H1 (cell line): Measurements from ENCODE around the gene IGF1.
"Not testable (repeated sequence)": the region's sequence is repeated elsewhere in the genome, so short reads cannot be mapped to it uniquely, and the experiment has no call there.

Source experiments
- CEBPB ChIP-seq: IDR thresholded peaks from 2 replicates; pipeline ENCODE4 v1.6.1; 2012; ENCODE audit warnings: low read depth, low read length
- EZH2 ChIP-seq: fragments of 200-600 bp; sonication (generic); IDR thresholded peaks from 2 replicates; pipeline ENCODE4 v1.7.1; 2012; ENCODE audit warnings: low read depth, mild to moderate bottlenecking, moderate library complexity, low read length, inconsistent platforms; ENCODE audit not compliant: severe bottlenecking
- POLR2A ChIP-seq, 2 experiments: IDR thresholded peaks; 1 replicate in 1 of 2; 2 replicates in 1 of 2; pipeline ENCODE4 v1.6.1; 2011; ENCODE audit warnings: low read depth in 2 of 2, low read length in 2 of 2, mild to moderate bottlenecking in 2 of 2; ENCODE audit errors: control extremely low read depth in 1 of 2
- RBBP5 ChIP-seq: IDR thresholded peaks from 2 replicates; pipeline ENCODE4 v1.7.1; 2012; ENCODE audit warnings: low read depth, mild to moderate bottlenecking, inconsistent platforms, low read length, moderate library complexity, borderline replicate concordance

- TF ChIP-seq CEBPB; POLR2A (IDR thresholded peaks at IDR 0.05; ENCODE audit: control extremely low read depth in 1 of 2, low read depth in 2 of 2, low read length in 2 of 2); RBBP5; EZH2: not testable (repeated sequence)
Measured at GRCh38 chr12:102447426-102447825, 32.9 kb downstream of the IGF1 start.
